Kidney capillary endothelial cell (primary cell): ENCODE results near the gene TXNIP.
A peak's percentile ranks its signal among the peaks of the same experiment; 100 is the strongest.

Source experiments
- DNase-seq: peaks from one replicate; pipeline ENCODE4 v3.0.0-alpha.2; 2018; ENCODE audit warnings: low spot score

TXNIP gene

DNA sequence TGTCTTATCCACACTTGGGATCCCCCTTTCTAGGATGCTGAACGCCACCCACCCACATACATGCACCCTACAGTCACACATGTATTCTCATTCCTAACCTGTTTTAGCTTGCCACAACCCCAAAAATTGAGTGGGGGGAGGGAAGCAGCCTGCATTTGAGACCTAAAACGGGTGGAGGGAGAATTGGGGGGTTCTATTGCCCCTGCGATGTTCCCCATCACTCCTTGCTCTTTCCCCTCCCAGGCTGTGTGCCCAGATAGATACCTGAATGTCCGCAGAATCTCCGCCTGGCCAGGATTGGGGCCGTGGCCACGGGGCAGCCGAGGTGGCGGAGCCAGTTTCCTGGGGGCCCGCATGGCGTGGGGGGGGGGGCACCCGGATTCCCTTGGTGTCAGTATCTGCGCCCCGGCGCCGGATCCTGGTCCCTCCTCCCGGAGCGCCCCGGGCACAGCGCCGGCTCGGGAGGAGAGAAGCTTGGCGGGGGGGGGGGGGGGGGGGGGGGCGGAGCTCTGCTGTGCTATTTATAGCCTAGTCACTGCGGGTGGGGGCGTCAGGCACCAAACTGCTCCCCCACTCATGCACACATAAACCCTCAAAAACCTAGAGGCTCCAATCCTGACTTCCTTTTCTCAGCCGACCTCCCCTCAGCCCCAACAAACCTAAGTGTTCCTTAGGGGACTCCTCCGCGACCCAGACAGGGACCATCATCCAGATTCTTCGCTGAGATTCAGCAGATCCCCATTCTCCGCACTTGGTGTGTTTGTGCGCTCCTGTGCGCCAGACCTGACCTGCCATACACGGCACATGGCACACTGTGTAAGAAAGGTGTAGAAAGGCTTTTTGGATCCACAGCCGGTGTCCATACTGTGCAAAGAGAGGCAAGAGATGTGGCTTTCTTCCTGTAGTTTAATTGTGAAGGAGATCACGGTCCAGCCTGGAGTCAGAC, 33.9 kb downstream of the TXNIP start:
- no peak for DNase-seq

- DNase-seq: no peak
These were observed 34.8 kb downstream of the TXNIP start for GRCh38 chr1:145961425-145962156.

DNA sequence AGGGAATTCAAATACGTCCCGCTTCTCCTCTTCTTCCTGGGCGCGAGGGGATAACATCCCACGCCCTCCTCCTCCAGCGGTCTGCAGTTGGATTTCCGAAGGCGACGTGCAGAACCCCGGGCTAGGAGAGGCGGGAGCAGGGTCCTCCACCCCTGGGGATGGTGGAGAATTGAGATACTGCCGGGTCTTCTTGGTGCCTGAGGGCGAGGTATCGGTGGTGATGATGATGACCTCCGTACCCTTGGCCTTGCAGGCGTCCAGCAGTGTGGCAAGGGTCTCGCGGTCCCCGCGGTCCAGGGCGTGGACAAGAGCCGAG, 35.3 kb downstream of the TXNIP start:
- no peak for DNase-seq

DNA sequence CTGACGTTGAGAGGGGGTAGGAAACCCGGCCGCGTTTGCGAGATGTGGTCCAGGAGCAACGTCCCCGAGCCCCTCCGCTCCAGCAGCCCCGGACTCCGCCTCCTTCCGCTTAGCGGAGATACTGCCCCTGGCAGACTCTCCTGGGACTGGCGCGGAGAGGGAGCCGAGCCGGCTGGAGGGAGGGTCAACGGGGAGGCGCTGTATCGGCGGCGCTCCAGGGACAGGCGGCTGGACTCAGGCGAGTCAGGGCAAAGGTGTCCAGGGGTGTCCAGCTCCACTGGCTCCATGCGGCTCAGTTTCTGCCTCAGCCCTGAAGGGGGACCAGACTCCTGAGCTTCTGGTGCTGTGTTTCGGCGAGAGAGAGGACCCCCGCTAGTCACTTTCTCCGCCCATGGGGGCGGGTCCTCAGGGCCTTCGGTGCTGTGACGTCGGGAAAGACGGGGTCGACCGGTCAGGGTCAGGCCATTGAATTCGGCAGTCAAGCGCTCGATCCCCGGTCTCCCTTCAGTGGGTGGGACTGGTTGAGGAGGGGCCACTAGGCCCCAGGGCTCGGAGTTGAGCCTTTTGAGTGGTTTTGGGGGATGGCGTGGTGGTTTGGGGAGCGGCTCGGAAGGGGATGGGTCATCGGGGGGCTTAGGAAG, 35.8 kb downstream of the TXNIP start:
- DNase-seq: no peak

DNA sequence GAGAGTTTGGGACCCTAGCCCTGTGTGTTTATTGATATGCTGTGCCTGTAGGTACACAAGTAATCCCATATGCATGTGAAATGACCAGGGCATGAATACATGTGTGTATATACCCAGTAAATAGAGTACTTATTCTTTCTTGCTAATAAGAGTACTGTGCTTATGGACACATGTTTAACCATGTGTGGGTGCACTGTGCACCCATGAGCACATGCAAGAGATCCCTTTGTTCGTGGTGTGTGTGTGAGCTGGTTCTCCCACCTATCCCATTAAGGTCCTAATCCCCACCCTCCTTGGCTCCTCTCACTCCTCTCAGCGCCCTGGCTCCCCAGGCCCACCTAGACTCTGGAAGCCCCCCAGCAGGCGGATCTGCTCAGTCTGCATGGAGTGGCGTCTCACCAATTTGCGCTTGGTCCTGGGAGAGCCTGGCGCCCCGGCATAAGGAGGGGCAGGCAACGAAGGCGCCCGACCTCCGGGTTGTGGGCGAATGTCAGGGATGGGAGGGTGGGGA, 36.4 kb downstream of the TXNIP start:
- DNase-seq: no peak

- DNase-seq: no peak
These were observed 37.0 kb downstream of the TXNIP start for GRCh38 chr1:145959333-145959732.

- no peak for DNase-seq
These were observed 37.6 kb downstream of the TXNIP start for GRCh38 chr1:145958734-145959133.

DNA sequence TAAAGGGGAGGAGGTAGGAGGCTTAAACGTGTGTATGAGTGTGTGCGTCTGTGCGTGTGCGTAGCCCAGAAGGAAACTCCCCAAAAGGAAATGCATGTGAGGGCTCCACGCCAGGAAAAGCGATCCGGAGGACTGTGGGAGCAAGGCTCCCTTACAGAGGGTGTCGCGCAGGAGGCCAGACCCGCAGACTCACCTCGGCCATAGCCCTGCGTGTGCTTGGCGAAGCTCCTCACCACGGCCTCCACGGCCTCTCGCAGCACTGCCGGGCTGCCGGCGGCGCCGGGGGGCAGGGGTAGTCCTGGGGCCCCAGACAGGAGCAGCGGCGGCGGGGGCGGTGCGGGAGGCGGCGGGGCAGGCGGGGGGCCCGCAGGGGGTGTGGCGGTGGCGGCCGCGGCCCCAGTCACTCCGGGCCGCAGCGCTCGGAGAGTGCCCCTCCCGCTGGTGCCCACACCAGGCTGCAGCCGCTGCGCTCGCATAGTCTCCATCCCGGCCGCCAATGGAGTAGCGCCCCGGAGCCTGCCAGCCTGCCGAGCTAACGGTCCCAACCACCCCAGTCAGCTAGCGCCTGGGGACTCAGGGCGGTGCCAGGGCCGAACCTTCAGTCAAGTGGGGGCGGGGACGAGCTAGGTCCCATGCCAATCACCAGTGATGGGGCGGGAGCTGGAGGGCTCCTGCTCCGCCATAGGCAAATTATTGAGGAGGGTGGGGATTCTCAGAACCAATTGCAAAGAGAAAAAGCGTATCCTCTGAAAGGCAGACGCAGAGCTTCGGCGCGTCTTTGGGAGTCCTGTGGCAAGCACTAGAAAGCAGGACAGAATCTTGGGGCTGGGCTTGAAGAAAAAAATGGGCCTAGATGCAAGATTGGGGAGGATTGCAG, 38.7 kb downstream of the TXNIP start, which contains the start of gene LIX1L:
Gene LIX1L, minus strand, starts transcription at position 575 of the 877 bp plus-strand sequence. Its CDS starts 90 bp downstream, at position 485.
- peak; percentile 95 for DNase-seq

- no peak for DNase-seq
These were observed 39.5 kb downstream of the TXNIP start for GRCh38 chr1:145956781-145957442.

- DNase-seq: no peak
These were observed 40.0 kb downstream of the TXNIP start for GRCh38 chr1:145956361-145956760.

GRCh38 chr1:145955436-145955835, 40.9 kb downstream of the TXNIP start:
- DNase-seq: no peak

- no peak for DNase-seq
These were observed 42.5 kb downstream of the TXNIP start for GRCh38 chr1:145953861-145954260.

GRCh38 chr1:145952903-145953302, 43.5 kb downstream of the TXNIP start:
- no peak for DNase-seq

- no peak for DNase-seq
These were observed 44.9 kb downstream of the TXNIP start for GRCh38 chr1:145951526-145951925.

- no peak for DNase-seq
These were observed 47.2 kb downstream of the TXNIP start for GRCh38 chr1:145949219-145949618.

DNA sequence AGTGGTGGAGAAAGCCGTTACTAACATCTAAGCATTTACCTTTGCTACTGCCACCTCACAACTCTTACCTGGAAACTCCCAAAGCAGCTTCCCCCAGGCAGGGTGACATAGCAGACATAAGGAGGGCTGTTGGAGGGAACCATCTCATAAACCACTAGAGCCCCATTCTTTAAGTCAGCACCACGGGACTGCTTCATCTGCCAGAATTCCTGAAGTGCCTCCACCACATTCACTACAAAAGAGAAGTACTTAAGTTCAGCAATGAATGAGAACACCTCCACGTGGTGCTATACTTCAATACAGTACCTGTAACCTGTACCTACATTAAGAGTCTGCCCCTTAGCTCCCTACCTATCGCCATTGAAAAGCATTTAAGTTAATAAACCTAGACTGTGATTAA, 48.8 kb downstream of the TXNIP start:
- no peak for DNase-seq

DNA sequence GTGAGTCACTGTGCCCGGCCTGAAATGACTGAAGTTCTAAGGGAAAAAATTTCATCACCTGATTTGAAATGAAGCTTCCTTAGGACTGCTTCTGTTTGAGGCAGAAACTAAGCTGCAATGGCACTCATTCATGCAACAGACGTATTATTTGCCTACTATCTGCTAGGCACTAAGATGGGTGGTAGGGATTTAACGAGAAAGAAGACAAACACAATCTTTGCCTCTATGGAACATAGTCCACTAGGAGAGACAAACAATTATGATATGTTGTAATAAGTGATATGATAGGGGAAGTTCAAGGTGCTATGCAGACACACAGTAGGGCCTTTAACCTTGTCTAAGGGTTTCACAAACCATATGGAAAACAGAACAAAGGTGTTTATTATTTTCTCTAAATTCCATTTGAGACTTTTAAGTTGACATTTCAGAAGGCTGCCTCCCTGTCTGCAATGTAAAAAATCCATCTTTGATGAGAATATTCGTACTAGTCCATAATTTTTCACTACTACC, 49.8 kb downstream of the TXNIP start:
- DNase-seq: no peak

GRCh38 chr1:145944532-145944931, 51.8 kb downstream of the TXNIP start:
- DNase-seq: no peak

- DNase-seq: no peak
These were observed 53.5 kb downstream of the TXNIP start for GRCh38 chr1:145942871-145943270.
